ENCODE results near the gene PDGFD.

PDGFD gene

DNA sequence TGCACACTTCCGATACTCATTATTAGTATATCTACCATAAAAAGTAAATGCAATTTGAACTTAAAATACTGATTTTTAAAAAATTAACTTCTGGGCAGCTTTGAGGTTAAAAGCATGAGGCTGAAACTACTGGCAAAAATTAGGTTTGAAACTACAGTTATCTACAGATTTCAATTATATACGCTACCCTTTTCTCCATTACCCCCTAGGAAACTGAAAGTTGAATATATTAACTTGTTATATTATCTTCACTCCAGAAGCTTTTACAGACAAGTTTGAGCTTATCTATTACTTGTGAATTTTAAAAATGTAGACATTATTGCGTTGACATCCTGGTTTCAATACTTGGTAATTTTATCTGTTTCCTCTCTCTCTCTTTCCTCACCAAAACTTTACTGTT, 224.3 kb downstream of the PDGFD start:
- no peaks in the 10 kb centered on the region for H3K27me3 ChIP-seq (ENCODE audit: control insufficient read depth in 1 of 2, insufficient read depth in 2 of 2, low read length in 2 of 2)
- H3K9me3 ChIP-seq (ENCODE audit: control insufficient read depth in 2 of 2, low read length in 2 of 2): no peaks in the 10 kb centered on the region
- H3K36me3 ChIP-seq (ENCODE audit: control insufficient read depth in 2 of 2, insufficient read depth in 2 of 2, low read length in 2 of 2): no peaks in the 10 kb centered on the region
- no peak overlapping the region for H3K4me3 ChIP-seq (ENCODE audit: low read length in 2 of 2)
- H3K27ac ChIP-seq (ENCODE audit: low read length): no peak overlapping the region
- H3K9ac ChIP-seq (ENCODE audit: low read length in 2 of 2): no peak overlapping the region
- no peaks in the 10 kb centered on the region for H3K4me1 ChIP-seq (ENCODE audit: control insufficient read depth, insufficient read depth, low read length)

GRCh38 chr11:103936059-103936458, 227.9 kb downstream of the PDGFD start:
- no peak overlapping the region for H3K4me3 ChIP-seq (ENCODE audit: low read length in 2 of 2)
- no peaks in the 10 kb centered on the region for H3K4me1 ChIP-seq (ENCODE audit: control insufficient read depth, insufficient read depth, low read length)
- no peaks in the 10 kb centered on the region for H3K9me3 ChIP-seq (ENCODE audit: control insufficient read depth in 2 of 2, low read length in 2 of 2)
- no peaks in the 10 kb centered on the region for H3K36me3 ChIP-seq (ENCODE audit: control insufficient read depth in 2 of 2, insufficient read depth in 2 of 2, low read length in 2 of 2)
- no peak overlapping the region for H3K27ac ChIP-seq (ENCODE audit: low read length)
- H3K27me3 ChIP-seq (ENCODE audit: control insufficient read depth in 1 of 2, insufficient read depth in 2 of 2, low read length in 2 of 2): no peaks in the 10 kb centered on the region
- no peak overlapping the region for H3K9ac ChIP-seq (ENCODE audit: low read length in 2 of 2)

DNA sequence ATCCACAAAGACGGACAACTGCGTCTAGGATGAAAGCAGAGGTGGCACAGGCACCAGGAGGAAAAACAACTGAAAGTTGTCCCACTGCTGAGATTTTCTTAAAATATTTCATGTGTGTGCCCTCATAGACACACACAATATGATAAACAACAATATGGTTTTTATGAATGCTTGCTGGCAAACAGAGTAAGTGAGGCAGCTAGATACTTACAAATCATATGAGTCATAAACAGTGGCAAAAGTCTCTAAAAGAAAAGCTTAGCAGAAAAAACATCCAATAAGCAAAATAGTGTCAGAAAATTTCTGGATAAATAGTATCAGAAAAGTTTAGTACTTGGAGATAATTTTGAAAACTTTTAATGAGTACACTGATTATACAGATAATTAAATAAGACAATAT, 228.7 kb downstream of the PDGFD start:
- no peaks in the 10 kb centered on the region for H3K9me3 ChIP-seq (ENCODE audit: control insufficient read depth in 2 of 2, low read length in 2 of 2)

DNA sequence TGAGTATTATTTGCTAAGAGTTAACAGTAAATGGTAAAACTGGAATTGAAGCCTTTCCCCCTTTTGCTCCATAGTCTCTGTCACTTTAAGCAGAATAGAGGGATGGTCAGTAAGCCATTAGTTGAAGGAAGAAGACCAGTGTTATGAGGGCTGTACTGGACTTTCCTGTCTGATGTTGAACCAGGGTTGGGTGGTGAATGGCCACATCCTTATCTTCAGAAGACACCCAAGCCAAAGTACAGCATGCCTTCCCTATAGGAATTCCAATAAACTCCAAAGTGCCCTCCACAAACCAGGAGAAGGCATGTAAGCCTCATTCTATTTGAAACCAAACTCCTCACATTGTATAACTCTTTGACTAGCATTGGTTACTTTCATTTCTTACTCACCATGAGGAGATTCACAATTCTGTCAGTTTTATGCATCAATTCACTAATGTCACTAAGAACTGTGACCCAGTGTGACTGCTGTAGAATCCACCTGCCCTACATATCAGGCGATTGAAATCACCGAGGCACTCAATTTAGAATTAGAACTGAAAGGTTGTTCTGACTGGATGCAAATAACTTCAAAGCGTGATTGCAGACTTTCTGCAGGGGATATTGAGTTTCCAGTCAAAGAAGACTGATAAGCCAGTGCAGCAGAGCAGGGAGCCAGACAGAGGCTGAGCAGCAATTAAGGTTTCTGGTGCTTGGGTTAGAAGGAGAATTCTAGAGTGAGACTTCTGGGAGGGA, 234.6 kb downstream of the PDGFD start:
- no peaks in the 10 kb centered on the region for H3K9me3 ChIP-seq (ENCODE audit: control insufficient read depth in 2 of 2, low read length in 2 of 2)
- no peak overlapping the region for H3K9ac ChIP-seq (ENCODE audit: low read length in 2 of 2)
- no peak overlapping the region for H3K4me3 ChIP-seq (ENCODE audit: low read length in 2 of 2)
- no peak overlapping the region for H3K27ac ChIP-seq (ENCODE audit: low read length)
- H3K36me3 ChIP-seq (ENCODE audit: control insufficient read depth in 2 of 2, insufficient read depth in 2 of 2, low read length in 2 of 2): no peaks in the 10 kb centered on the region
- H3K27me3 ChIP-seq (ENCODE audit: control insufficient read depth in 1 of 2, insufficient read depth in 2 of 2, low read length in 2 of 2): no peaks in the 10 kb centered on the region
- no peaks in the 10 kb centered on the region for H3K4me1 ChIP-seq (ENCODE audit: control insufficient read depth, insufficient read depth, low read length)

More for the DNA sequence above, 228.7 kb downstream of the PDGFD start:
- no peak overlapping the region for H3K27ac ChIP-seq (ENCODE audit: low read length)
- H3K4me3 ChIP-seq (ENCODE audit: low read length in 2 of 2): no peak overlapping the region
- H3K36me3 ChIP-seq (ENCODE audit: control insufficient read depth in 2 of 2, insufficient read depth in 2 of 2, low read length in 2 of 2): no peaks in the 10 kb centered on the region
- H3K27me3 ChIP-seq (ENCODE audit: control insufficient read depth in 1 of 2, insufficient read depth in 2 of 2, low read length in 2 of 2): no peaks in the 10 kb centered on the region
- H3K9ac ChIP-seq (ENCODE audit: low read length in 2 of 2): no peak overlapping the region
- H3K4me1 ChIP-seq (ENCODE audit: control insufficient read depth, insufficient read depth, low read length): no peaks in the 10 kb centered on the region

DNA sequence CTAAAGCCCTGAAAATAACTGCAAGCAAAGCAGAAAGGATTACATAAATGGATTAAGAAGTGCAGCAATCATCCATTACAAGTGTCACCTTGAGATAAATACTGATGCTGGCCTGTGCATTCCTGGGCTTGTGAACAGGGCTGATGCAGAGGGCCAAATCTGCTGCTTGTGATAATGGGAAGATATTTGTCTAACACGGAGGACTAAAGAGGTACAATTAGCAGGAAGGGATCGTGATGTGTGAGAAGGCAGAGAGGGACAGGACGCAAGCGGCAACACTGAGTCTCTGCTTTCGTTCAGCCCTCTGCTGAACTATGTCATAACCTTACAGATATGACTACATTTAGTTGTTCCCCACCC, 235.2 kb downstream of the PDGFD start:
- no peaks in the 10 kb centered on the region for H3K27me3 ChIP-seq (ENCODE audit: control insufficient read depth in 1 of 2, insufficient read depth in 2 of 2, low read length in 2 of 2)
- no peak overlapping the region for H3K4me3 ChIP-seq (ENCODE audit: low read length in 2 of 2)
- no peak overlapping the region for H3K9ac ChIP-seq (ENCODE audit: low read length in 2 of 2)
- no peak overlapping the region for H3K27ac ChIP-seq (ENCODE audit: low read length)
- no peaks in the 10 kb centered on the region for H3K9me3 ChIP-seq (ENCODE audit: control insufficient read depth in 2 of 2, low read length in 2 of 2)
- no peaks in the 10 kb centered on the region for H3K36me3 ChIP-seq (ENCODE audit: control insufficient read depth in 2 of 2, insufficient read depth in 2 of 2, low read length in 2 of 2)
- no peaks in the 10 kb centered on the region for H3K4me1 ChIP-seq (ENCODE audit: control insufficient read depth, insufficient read depth, low read length)

DNA sequence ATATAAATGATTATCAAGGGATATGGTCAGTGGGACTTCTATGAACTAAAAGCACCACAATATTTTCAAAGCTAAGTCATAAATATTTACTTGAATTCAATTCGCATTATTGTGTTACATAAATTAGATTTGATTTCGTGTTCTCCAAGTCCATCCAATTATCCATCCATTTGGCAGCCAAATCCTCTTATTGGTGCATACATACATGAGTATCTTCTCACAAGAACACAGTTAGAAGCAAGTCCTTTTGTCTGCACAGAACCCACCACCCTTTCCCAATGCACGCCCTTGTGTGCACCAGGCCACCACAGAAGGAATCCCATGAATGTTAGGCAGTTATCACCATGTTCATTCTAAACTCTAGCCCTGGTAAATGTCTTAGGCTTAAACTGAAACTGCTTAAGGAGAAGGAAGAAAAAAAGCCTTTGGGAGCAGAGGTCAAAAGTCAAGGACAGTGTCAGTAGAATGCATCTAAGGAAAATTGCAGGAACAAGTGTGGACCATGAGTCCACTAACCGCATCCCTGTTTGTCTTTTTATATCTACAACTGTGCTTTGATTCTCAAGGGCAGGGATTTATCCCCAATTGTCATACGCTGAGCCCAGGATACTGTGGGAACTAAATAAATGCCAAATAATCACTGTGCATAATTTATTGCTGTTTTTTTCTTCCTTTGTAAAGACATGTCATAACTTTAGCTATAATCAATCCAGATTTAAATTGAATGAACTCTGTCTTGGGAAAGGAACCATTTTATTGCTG, 235.7 kb downstream of the PDGFD start:
- H3K27me3 ChIP-seq (ENCODE audit: control insufficient read depth in 1 of 2, insufficient read depth in 2 of 2, low read length in 2 of 2): no peaks in the 10 kb centered on the region
- no peak overlapping the region for H3K27ac ChIP-seq (ENCODE audit: low read length)
- no peaks in the 10 kb centered on the region for H3K36me3 ChIP-seq (ENCODE audit: control insufficient read depth in 2 of 2, insufficient read depth in 2 of 2, low read length in 2 of 2)
- H3K4me3 ChIP-seq (ENCODE audit: low read length in 2 of 2): no peak overlapping the region
- no peaks in the 10 kb centered on the region for H3K4me1 ChIP-seq (ENCODE audit: control insufficient read depth, insufficient read depth, low read length)
- H3K9ac ChIP-seq (ENCODE audit: low read length in 2 of 2): no peak overlapping the region
- H3K9me3 ChIP-seq (ENCODE audit: control insufficient read depth in 2 of 2, low read length in 2 of 2): no peaks in the 10 kb centered on the region

- Histone ChIP-seq H3K9me3 (ENCODE audit: control insufficient read depth in 2 of 2, low read length in 2 of 2) (no peaks in the 10 kb centered on the region), H3K4me3 (ENCODE audit: low read length in 2 of 2) (no peak overlapping the region), H3K27me3 (ENCODE audit: control insufficient read depth in 1 of 2, insufficient read depth in 2 of 2, low read length in 2 of 2) (no peaks in the 10 kb centered on the region), H3K9ac (ENCODE audit: low read length in 2 of 2) (no peak overlapping the region), H3K36me3 (ENCODE audit: control insufficient read depth in 2 of 2, insufficient read depth in 2 of 2, low read length in 2 of 2) (no peaks in the 10 kb centered on the region), H3K27ac (ENCODE audit: low read length) (no peak overlapping the region), H3K4me1 (ENCODE audit: control insufficient read depth, insufficient read depth, low read length) (no peaks in the 10 kb centered on the region)
Observed at GRCh38 chr11:103927535-103927934, 236.4 kb downstream of the PDGFD start.

DNA sequence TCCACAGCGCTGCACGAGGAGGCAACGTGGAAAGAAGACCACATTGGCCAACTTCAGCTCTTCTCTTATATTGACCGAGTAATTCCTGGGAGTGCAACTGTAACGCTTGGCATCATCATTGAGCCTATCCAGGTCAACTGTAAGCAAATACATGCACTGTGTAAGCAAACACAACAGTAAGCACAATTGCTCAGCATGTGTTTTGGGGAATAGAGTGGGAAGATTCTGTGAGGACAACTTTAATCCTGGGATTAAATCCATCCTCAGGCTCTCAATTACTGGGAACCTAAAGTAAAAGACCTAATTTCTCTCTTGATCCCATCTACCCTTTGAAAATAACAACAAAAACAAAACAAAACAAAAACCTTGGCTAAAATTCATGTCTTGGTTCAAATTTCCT, 237.0 kb downstream of the PDGFD start:
- Histone ChIP-seq H3K4me1 (ENCODE audit: control insufficient read depth, insufficient read depth, low read length) (no peaks in the 10 kb centered on the region), H3K4me3 (ENCODE audit: low read length in 2 of 2) (no peak overlapping the region), H3K27ac (ENCODE audit: low read length) (no peak overlapping the region), H3K9ac (ENCODE audit: low read length in 2 of 2) (no peak overlapping the region), H3K27me3 (ENCODE audit: control insufficient read depth in 1 of 2, insufficient read depth in 2 of 2, low read length in 2 of 2) (no peaks in the 10 kb centered on the region), H3K36me3 (ENCODE audit: control insufficient read depth in 2 of 2, insufficient read depth in 2 of 2, low read length in 2 of 2) (no peaks in the 10 kb centered on the region), H3K9me3 (ENCODE audit: control insufficient read depth in 2 of 2, low read length in 2 of 2) (no peaks in the 10 kb centered on the region)

DNA sequence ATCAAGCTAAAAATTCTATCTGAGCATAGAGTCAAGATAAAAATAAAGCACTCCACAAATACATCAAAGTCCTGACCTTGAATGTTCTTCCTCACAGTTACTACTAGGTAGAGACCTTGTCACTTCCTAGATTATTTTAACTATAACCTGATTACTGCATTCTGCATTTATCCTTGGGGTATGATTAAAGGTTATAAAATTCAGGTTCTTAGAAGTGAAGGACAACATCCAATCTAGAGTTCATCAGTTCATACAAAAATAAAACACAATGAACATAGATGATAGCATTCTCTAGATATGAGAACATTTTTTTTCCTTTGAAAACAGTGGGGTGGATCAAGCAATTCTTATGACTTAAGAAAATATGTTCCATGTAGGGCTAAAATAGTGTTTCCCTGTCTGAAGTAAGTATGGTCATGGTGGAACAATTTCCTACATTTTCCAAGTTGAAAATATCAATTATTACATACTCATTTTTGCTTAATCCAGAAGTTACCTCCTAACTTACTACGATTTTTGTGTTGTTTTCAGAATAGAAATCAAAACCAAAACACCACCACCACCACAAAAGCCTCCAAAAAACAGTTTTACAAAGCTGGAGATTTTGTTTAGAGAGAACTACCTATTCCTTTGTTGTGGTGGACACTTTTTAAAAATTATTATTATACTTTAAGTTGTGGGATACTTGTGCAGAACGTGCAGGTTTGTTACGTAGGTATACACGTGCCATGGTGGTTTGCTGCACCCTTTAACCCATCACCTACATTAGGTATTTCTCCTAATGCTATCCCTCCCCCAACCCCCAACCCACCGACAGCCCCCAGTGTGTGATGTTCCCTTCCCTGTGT, 239.6 kb downstream of the PDGFD start:
- Histone ChIP-seq H3K4me1 (ENCODE audit: control insufficient read depth, insufficient read depth, low read length) (no peaks in the 10 kb centered on the region), H3K27ac (ENCODE audit: low read length) (no peak overlapping the region), H3K4me3 (ENCODE audit: low read length in 2 of 2) (no peak overlapping the region), H3K36me3 (ENCODE audit: control insufficient read depth in 2 of 2, insufficient read depth in 2 of 2, low read length in 2 of 2) (no peaks in the 10 kb centered on the region), H3K9ac (ENCODE audit: low read length in 2 of 2) (no peak overlapping the region), H3K27me3 (ENCODE audit: control insufficient read depth in 1 of 2, insufficient read depth in 2 of 2, low read length in 2 of 2) (no peaks in the 10 kb centered on the region), H3K9me3 (ENCODE audit: control insufficient read depth in 2 of 2, low read length in 2 of 2) (no peaks in the 10 kb centered on the region)

DNA sequence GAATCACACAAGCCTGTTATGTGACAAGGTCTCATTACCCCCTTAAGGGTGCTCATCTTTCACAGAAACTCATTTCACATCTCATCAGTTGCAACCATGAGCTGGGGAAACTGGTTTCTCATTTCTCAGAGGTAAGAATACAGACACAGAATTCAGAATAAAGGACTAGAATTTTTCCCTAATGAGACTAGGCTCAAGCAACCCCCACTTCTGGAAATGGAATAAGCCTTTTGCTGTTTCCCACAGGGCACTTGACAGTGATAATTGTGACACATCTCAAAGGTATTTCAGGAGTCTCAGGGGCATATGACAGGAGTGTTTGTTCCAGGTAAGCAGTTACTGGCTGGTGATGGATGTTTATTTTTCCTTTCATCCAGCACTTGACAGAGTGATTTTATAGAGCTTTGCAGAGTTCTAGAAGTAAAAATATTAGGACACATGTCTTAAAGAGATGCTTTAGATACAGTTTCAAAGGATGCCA, 240.5 kb downstream of the PDGFD start:
- Histone ChIP-seq H3K9ac (ENCODE audit: low read length in 2 of 2) (no peak overlapping the region), H3K27me3 (ENCODE audit: control insufficient read depth in 1 of 2, insufficient read depth in 2 of 2, low read length in 2 of 2) (no peaks in the 10 kb centered on the region), H3K36me3 (ENCODE audit: control insufficient read depth in 2 of 2, insufficient read depth in 2 of 2, low read length in 2 of 2) (no peaks in the 10 kb centered on the region), H3K27ac (ENCODE audit: low read length) (no peak overlapping the region), H3K9me3 (ENCODE audit: control insufficient read depth in 2 of 2, low read length in 2 of 2) (no peaks in the 10 kb centered on the region), H3K4me1 (ENCODE audit: control insufficient read depth, insufficient read depth, low read length) (no peaks in the 10 kb centered on the region), H3K4me3 (ENCODE audit: low read length in 2 of 2) (no peak overlapping the region)

Data from stomach smooth muscle (tissue), 2 donors.